Activated CD4-positive, CD25-positive, alpha-beta regulatory T cell treated with anti-CD3 and anti-CD28 coated beads, Interleukin-2, amount 50 U/mL, for 72 hours (primary cell): ENCODE results near the gene PDE4B.

Experiments used
- DNase-seq: peaks from one replicate; pipeline ENCODE4 v3.0.0; 2021

Gene PDE4B

GRCh38 chr1:66208632-66209031 is 415.9 kb downstream of the PDE4B start:
- no peak for DNase-seq

- DNase-seq, result no peak
These were observed 418.0 kb downstream of the PDE4B start for GRCh38 chr1:66210635-66211244.

- no peak for DNase-seq
These were observed 418.8 kb downstream of the PDE4B start for GRCh38 chr1:66211521-66211920.

- DNase-seq, result no peak
These were observed 420.8 kb downstream of the PDE4B start for GRCh38 chr1:66213491-66213890.

GRCh38 chr1:66214901-66215300 is 422.2 kb downstream of the PDE4B start:
- DNase-seq, result no peak

GRCh38 chr1:66217021-66217420 is 424.3 kb downstream of the PDE4B start:
- DNase-seq, result no peak

- no peak for DNase-seq
These were observed 424.9 kb downstream of the PDE4B start for GRCh38 chr1:66217561-66217960.

GRCh38 chr1:66220477-66220876 is 427.8 kb downstream of the PDE4B start:
- DNase-seq, result no peak

GRCh38 chr1:66223681-66224080 is 431.0 kb downstream of the PDE4B start:
- DNase-seq, result no peak

GRCh38 chr1:66226985-66227384 is 434.3 kb downstream of the PDE4B start:
- DNase-seq, result no peak

GRCh38 chr1:66227966-66228365 is 435.3 kb downstream of the PDE4B start:
- DNase-seq, result no peak

GRCh38 chr1:66231217-66231616 is 438.5 kb downstream of the PDE4B start:
- DNase-seq, result no peak

- no peak for DNase-seq
These were observed 439.2 kb downstream of the PDE4B start for GRCh38 chr1:66231681-66232463.

GRCh38 chr1:66237042-66237441 is 444.3 kb downstream of the PDE4B start:
- no peak for DNase-seq

- no peak for DNase-seq
These were observed 445.2 kb downstream of the PDE4B start for GRCh38 chr1:66237722-66238479.

- no peak for DNase-seq
These were observed 447.1 kb downstream of the PDE4B start for GRCh38 chr1:66239834-66240233.

GRCh38 chr1:66240491-66241484 is 448.1 kb downstream of the PDE4B start:
- DNase-seq, result no peak

- DNase-seq, result peak; percentile 70
These were observed 450.2 kb downstream of the PDE4B start for GRCh38 chr1:66242646-66243547.

- no peak for DNase-seq
These were observed 450.9 kb downstream of the PDE4B start for GRCh38 chr1:66243548-66244130.

GRCh38 chr1:66244429-66244828 is 451.7 kb downstream of the PDE4B start:
- no peak for DNase-seq

- DNase-seq, result no peak
These were observed 453.0 kb downstream of the PDE4B start for GRCh38 chr1:66245691-66246090.
